Parathyroid adenoma (tissue), 2 donors: ENCODE measurements around the gene WDR73.

ENCODE experiments used
- H2AFZ ChIP-seq: fragments of 300-600 bp; sonication (generic); one replicate; pipeline ENCODE4 v1.7.0; 2017; ENCODE audit warnings: antibody characterized with exemption, mild to moderate bottlenecking
- H3K27ac ChIP-seq: fragments of 300-600 bp; sonication (generic); one replicate; pipeline ENCODE4 v1.7.0; 2017
- H3K27me3 ChIP-seq: fragments of 300-600 bp; sonication (generic); one replicate; pipeline ENCODE4 v1.7.0; 2017; ENCODE audit warnings: low read length; ENCODE audit not compliant: control insufficient read depth, insufficient read depth
- H3K36me3 ChIP-seq: fragments of 300-600 bp; sonication (generic); one replicate; pipeline ENCODE4 v1.7.0; 2017; ENCODE audit warnings: low read length; ENCODE audit not compliant: control insufficient read depth, insufficient read depth
- H3K4me1 ChIP-seq: fragments of 300-600 bp; sonication (generic); one replicate; pipeline ENCODE4 v1.7.0; 2017; ENCODE audit warnings: control low read depth
- H3K4me2 ChIP-seq: fragments of 300-600 bp; sonication (generic); one replicate; pipeline ENCODE4 v1.7.0; 2017; ENCODE audit warnings: low read length
- H3K4me3 ChIP-seq: fragments of 300-600 bp; sonication (generic); one replicate; pipeline ENCODE4 v1.7.0; 2017; ENCODE audit warnings: low read depth, low read length
- H3K79me2 ChIP-seq: fragments of 300-600 bp; sonication (generic); one replicate; pipeline ENCODE4 v1.7.0; 2017; ENCODE audit warnings: control low read depth
- H3K9ac ChIP-seq: fragments of 300-600 bp; sonication (generic); one replicate; pipeline ENCODE4 v1.7.0; 2017; ENCODE audit warnings: mild to moderate bottlenecking
- H3K9me3 ChIP-seq: fragments of 300-600 bp; sonication (generic); one replicate; pipeline ENCODE4 v1.7.0; 2017; ENCODE audit warnings: low read length; ENCODE audit not compliant: control insufficient read depth
- TF ChIP-seq, protein P1 (sequence below): fragments of 300-600 bp; sonication (generic); IDR thresholded peaks from one replicate; pipeline ENCODE4 v1.7.0; 2017; ENCODE audit warnings: antibody characterized with exemption, mild to moderate bottlenecking
- donor health status: primary hyperparathyroidism.

The WDR73 gene

DNA sequence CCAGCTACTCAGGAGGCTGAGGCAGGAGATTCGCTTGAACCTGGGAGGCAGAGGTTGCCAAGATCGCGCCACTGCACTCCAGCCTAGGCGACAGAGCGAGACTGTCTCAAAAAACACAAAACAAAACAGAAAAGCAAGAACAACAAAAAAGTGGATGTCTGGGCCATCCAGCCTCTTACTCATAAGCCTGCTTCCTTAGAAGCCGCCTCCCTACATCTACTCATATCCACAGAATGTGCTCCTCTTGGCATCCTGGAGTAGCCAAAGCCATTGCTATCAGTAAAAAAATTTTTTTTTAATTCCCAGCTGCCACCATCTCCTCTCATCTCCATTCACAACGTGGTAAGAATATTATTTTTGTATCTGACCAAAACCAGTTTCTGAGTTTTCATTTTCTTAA is 42.5 kb downstream of the WDR73 start:
- peaks cover 3% of the 10 kb centered on the region for H3K79me2 ChIP-seq
- H3K9ac ChIP-seq: no peak overlapping the region
- H3K4me1 ChIP-seq: peaks cover 4% of the 10 kb centered on the region
- H3K27ac ChIP-seq: no peak overlapping the region
- no peak overlapping the region for H3K4me3 ChIP-seq
- H3K36me3 ChIP-seq: no peaks in the 10 kb centered on the region
- H3K9me3 ChIP-seq: no peaks in the 10 kb centered on the region
- H3K4me2 ChIP-seq: no peak overlapping the region
- TF ChIP-seq, protein P1, sequence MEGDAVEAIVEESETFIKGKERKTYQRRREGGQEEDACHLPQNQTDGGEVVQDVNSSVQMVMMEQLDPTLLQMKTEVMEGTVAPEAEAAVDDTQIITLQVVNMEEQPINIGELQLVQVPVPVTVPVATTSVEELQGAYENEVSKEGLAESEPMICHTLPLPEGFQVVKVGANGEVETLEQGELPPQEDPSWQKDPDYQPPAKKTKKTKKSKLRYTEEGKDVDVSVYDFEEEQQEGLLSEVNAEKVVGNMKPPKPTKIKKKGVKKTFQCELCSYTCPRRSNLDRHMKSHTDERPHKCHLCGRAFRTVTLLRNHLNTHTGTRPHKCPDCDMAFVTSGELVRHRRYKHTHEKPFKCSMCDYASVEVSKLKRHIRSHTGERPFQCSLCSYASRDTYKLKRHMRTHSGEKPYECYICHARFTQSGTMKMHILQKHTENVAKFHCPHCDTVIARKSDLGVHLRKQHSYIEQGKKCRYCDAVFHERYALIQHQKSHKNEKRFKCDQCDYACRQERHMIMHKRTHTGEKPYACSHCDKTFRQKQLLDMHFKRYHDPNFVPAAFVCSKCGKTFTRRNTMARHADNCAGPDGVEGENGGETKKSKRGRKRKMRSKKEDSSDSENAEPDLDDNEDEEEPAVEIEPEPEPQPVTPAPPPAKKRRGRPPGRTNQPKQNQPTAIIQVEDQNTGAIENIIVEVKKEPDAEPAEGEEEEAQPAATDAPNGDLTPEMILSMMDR: no peak
- no peaks in the 10 kb centered on the region for H3K27me3 ChIP-seq
- H2AFZ ChIP-seq: no peak overlapping the region

- no peaks in the 10 kb centered on the region for H3K27me3 ChIP-seq
- peaks cover 4% of the 10 kb centered on the region for H3K4me1 ChIP-seq
- H3K9ac ChIP-seq: no peak overlapping the region
- no peak overlapping the region for H3K4me2 ChIP-seq
- no peaks in the 10 kb centered on the region for H3K9me3 ChIP-seq
- H3K4me3 ChIP-seq: no peak overlapping the region
- no peak overlapping the region for H3K27ac ChIP-seq
- H3K36me3 ChIP-seq: no peaks in the 10 kb centered on the region
- TF ChIP-seq, protein P1: no peak
- H2AFZ ChIP-seq: no peak overlapping the region
- peaks cover 3% of the 10 kb centered on the region for H3K79me2 ChIP-seq
Measured at GRCh38 chr15:84609818-84610525, 44.1 kb downstream of the WDR73 start.

DNA sequence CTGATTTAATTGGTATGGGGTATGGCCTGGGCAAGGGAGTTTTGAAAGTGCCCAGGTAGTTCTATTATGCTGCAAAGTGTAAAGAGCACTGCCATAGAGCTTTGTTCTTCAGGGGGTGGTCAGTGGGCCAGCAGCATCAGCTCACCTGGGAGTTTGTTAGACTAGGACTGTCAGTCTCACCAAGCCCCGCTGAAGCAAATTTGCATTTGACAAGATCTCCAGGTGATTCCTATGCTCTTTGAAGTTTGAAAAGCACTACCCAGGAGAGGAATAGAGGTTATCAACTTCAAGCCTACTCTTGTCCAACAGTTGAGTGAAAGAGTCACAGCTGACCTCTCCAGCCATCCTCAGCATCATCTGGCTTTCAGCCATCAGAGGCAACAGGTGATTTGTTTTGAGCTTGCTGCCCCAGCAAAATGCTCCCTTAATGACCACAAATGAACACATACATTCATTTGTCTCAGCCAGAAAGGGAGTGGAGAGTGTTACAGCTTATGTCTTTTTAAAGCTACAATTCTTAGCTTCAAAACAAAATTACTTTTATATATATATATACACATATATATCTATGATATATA is 45.3 kb downstream of the WDR73 start:
- Histone ChIP-seq H3K27me3 (no peaks in the 10 kb centered on the region), H3K4me1 (peaks cover 4% of the 10 kb centered on the region), H3K4me2 (no peak overlapping the region), H3K36me3 (no peaks in the 10 kb centered on the region), H3K27ac (no peak overlapping the region), H2AFZ (no peak overlapping the region), H3K9ac (no peak overlapping the region), H3K79me2 (peaks cover 3% of the 10 kb centered on the region), H3K4me3 (no peak overlapping the region), H3K9me3 (no peaks in the 10 kb centered on the region)
- TF ChIP-seq, protein P1: no peak

- no peak overlapping the region for H3K27ac ChIP-seq
Measured at GRCh38 chr15:84606653-84607120, 47.4 kb downstream of the WDR73 start.

More at GRCh38 chr15:84606653-84607120, 47.4 kb downstream of the WDR73 start:
- Histone ChIP-seq H3K9ac (no peak overlapping the region), H3K79me2 (no peaks in the 10 kb centered on the region), H3K36me3 (no peaks in the 10 kb centered on the region), H3K4me3 (no peak overlapping the region), H3K4me1 (peaks cover 4% of the 10 kb centered on the region), H2AFZ (no peak overlapping the region), H3K9me3 (no peaks in the 10 kb centered on the region), H3K4me2 (no peak overlapping the region), H3K27me3 (no peaks in the 10 kb centered on the region)
- TF ChIP-seq, protein P1: no peak
